Endothelial cell of umbilical vein (primary cell): Measurements from ENCODE around the gene WIPI1.

Source experiments
- CTCF ChIP-seq, 2 donors: IDR thresholded peaks; 1 replicate in 1 of 2; 2 replicates in 1 of 2; pipeline ENCODE4 v1.5.1; 2011; ENCODE audit warnings: low read length in 2 of 2, mild to moderate bottlenecking in 2 of 2, moderate library complexity in 2 of 2, control low read depth in 1 of 2, inconsistent platforms in 1 of 2, low read depth in 1 of 2; ENCODE audit not compliant: insufficient read depth in 1 of 2; ENCODE audit errors: extremely low read depth in 1 of 2
- EZH2 ChIP-seq: IDR thresholded peaks from 2 replicates; pipeline ENCODE4 v1.6.1; 2012; ENCODE audit warnings: borderline replicate concordance, low read depth, mild to moderate bottlenecking, moderate library complexity, low read length, inconsistent platforms; ENCODE audit not compliant: severe bottlenecking
- FOS ChIP-seq: IDR thresholded peaks from 2 replicates; pipeline ENCODE4 v1.6.1; 2011; ENCODE audit warnings: mild to moderate bottlenecking, low read length, moderate library complexity, borderline replicate concordance; ENCODE audit not compliant: insufficient read depth
- GATA2 ChIP-seq: IDR thresholded peaks from 2 replicates; pipeline ENCODE4 v1.7.0; 2011; ENCODE audit warnings: low read depth, mild to moderate bottlenecking, moderate library complexity, mixed read lengths, low read length; ENCODE audit not compliant: insufficient read length, insufficient read depth
- JUN ChIP-seq: IDR thresholded peaks from 2 replicates; pipeline ENCODE4 v1.6.1; 2011; ENCODE audit warnings: borderline replicate concordance, low read depth; ENCODE audit not compliant: insufficient read length, insufficient read depth
- MAX ChIP-seq: IDR thresholded peaks from 2 replicates; pipeline ENCODE4 v1.6.1; 2011; ENCODE audit not compliant: insufficient read depth, insufficient read length
- MYC ChIP-seq: IDR thresholded peaks from one replicate; pipeline ENCODE4 v1.6.1; 2011; ENCODE audit warnings: mild to moderate bottlenecking, low read depth, low read length
- POLR2A ChIP-seq: IDR thresholded peaks from 2 replicates; pipeline ENCODE4 v1.6.1; 2012; ENCODE audit warnings: low read depth, mild to moderate bottlenecking, control low read depth, low read length
- POLR2AphosphoS5 ChIP-seq: IDR thresholded peaks from 2 replicates; pipeline ENCODE4 v1.6.1; 2012; ENCODE audit warnings: low read depth, mild to moderate bottlenecking, control low read depth, low read length, moderate library complexity; ENCODE audit not compliant: insufficient read depth

GRCh38 chr17:68394608-68395331 lies 62.5 kb downstream of the WIPI1 start:
- TF ChIP-seq CTCF (IDR thresholded peaks at IDR 0.05; ENCODE audit: extremely low read depth in 1 of 2, insufficient read depth in 1 of 2, low read depth in 1 of 2, low read length in 2 of 2) (no peak), POLR2AphosphoS5 (no peak), POLR2A (no peak), EZH2 (no peak), MAX (no peak), MYC (no peak), FOS (no peak), JUN (no peak), GATA2 (no peak)
